Activated CD4-positive, alpha-beta memory T cell treated with anti-CD3 and anti-CD28 coated beads, Interleukin-2, amount 10 ng/mL, durations not matched to agents 7 days and 5 days (primary cell): ENCODE measurements around the gene ASTN2. TPM values are rescaled to one million over a fixed set of nuclear protein-coding genes. Genes with fewer than 3 reads are reported as not detected.
"Not testable (repeated sequence)": the region's sequence is repeated elsewhere in the genome, so short reads cannot be mapped to it uniquely, and the experiment has no call there.

Experiments used
- CTCF ChIA-PET: fragments of 350-600 bp; sonication (Branson Sonifier 250); formaldehyde crosslinking; loops from one replicate; lab custom pipeline; 2021; ENCODE audit warnings: antibody characterized with exemption, inconsistent platforms; lab: Charles Lee
- POLR2A ChIA-PET: fragments of 350-600 bp; sonication (Branson Sonifier 250); formaldehyde crosslinking; loops from one replicate; lab custom pipeline; 2021; ENCODE audit warnings: antibody characterized with exemption; lab: Charles Lee
- DNase-seq: peaks from one replicate; pipeline ENCODE4 v3.0.0-alpha.2; 2020
- H3K27ac Mint-ChIP-seq: one replicate; pipeline ENCODE4 v1.8.0; 2021; ENCODE audit warnings: mild to moderate bottlenecking, mixed read lengths
- H3K27me3 Mint-ChIP-seq: one replicate; pipeline ENCODE4 v1.8.0; 2021; ENCODE audit warnings: mixed read lengths
- H3K36me3 Mint-ChIP-seq: one replicate; pipeline ENCODE4 v1.8.0; 2021; ENCODE audit warnings: low read depth, mixed read lengths
- H3K4me1 Mint-ChIP-seq: one replicate; pipeline ENCODE4 v1.8.0; 2021; ENCODE audit warnings: mixed read lengths
- H3K4me3 Mint-ChIP-seq: one replicate; pipeline ENCODE4 v1.8.0; 2021; ENCODE audit warnings: mild to moderate bottlenecking, mixed read lengths
- H3K9me3 Mint-ChIP-seq: one replicate; pipeline ENCODE4 v1.8.0; 2021; ENCODE audit warnings: mixed read lengths
- total RNA-seq, 2 experiments: library from RNA; stranded (reverse); gene quantifications; one replicate each; pipeline ENCODE4 v1.2.3, GENCODE V29; 2021

ASTN2 gene
- total RNA-seq, 2 experiments from 2014 or later = 2.5 to 3.0 TPM

DNA sequence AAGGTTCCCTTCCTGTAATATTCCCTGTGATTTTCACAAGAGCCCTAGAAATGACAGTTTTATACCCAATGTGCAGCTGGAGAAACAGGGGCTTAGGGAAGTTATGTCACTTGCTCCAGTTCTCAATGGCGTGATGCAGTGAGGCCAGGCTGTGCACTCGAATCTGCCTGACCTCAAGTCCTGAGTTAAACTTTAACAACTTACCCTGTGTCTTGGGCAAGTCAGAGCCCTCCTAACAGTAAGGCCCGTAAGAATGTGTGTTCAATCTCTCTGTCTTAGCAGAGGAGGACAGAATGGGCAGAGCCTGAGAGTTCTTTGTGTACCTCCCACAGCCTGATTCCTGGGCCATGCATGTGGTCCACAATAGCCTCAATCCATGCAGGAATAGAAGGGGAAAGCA is 546.7 kb downstream of the ASTN2 start:
- CTCF ChIA-PET = no interaction called here
- Mint-ChIP-seq H3K27me3 (no peaks in the 10 kb centered on the region), H3K27ac (no peak overlapping the region), H3K9me3 (no peaks in the 10 kb centered on the region), H3K36me3 (no peaks in the 10 kb centered on the region), H3K4me1 (no peaks in the 10 kb centered on the region), H3K4me3 (no peak overlapping the region)
- POLR2A ChIA-PET = no interaction called here
- DNase-seq = no peak

DNA sequence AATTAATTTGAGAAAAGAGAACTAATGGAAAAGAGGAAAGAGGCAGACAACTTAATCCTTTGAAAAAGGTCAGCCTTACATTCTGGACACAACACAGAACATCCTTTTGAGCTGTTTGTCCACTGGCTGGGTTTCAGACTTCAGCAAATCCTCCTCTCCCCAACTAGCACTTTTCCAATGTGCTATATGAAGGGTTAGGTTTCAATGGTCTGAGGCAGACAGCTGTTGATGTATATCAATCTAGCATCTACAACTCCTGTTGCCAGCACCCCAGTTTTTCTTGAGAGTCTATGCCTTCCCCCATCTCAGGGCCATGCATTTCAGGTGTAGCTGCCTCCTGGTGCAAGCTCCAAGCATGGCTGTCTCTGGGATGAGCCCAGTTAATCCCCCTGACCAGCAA is 553.5 kb downstream of the ASTN2 start:
- no peak overlapping the region for H3K27ac Mint-ChIP-seq
- H3K27me3 Mint-ChIP-seq = no peaks in the 10 kb centered on the region
- H3K36me3 Mint-ChIP-seq = no peaks in the 10 kb centered on the region
- H3K4me1 Mint-ChIP-seq = no peaks in the 10 kb centered on the region
- ChIA-PET POLR2A (no interaction called here), CTCF (interaction anchor here (0.7 to 3.5 kb wide), 8 partner anchors 9 to 1346 kb away, joined by 3 to 37 read pairs (median 4); no protein-coding TSS in a partner anchor)
- no peak overlapping the region for H3K4me3 Mint-ChIP-seq
- H3K9me3 Mint-ChIP-seq = no peaks in the 10 kb centered on the region
- no peak for DNase-seq

DNA sequence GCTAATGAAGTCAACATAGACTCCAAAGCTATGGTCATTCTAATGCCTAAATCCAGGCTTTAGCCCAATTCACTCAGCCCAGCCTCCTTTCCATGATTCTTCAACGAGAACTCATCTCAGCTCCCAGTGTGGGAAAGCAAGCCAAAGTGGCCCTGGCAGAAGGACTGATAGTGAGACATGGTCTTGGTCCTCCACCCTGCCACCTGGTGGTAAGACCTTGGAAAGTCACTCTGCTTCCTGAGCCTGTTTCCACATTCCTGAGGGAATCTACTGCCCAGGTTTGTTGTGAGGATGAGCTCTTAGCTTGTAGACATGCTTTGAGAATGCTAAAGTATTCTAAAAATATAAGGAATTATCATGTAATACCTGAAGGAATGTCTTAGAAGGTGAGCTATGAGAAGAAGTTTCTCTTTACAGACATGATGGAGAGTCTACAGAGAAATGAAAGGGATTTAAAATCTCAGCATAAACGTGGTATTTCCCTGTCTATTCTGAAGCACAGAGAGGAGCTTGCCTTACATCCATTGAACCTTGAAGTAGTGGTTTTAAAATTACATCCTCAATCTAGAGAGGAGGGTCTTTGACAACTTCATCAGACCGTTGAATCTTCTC is 554.2 kb downstream of the ASTN2 start:
- ChIA-PET POLR2A (no interaction called here), CTCF (interaction anchor here (0.7 to 3.5 kb wide), 7 partner anchors 9 to 1345 kb away, joined by 3 to 37 read pairs (median 4); no protein-coding TSS in a partner anchor)
- no peak overlapping the region for H3K4me3 Mint-ChIP-seq
- peak; percentile 16 for DNase-seq
- no peaks in the 10 kb centered on the region for H3K4me1 Mint-ChIP-seq
- H3K27me3 Mint-ChIP-seq = no peaks in the 10 kb centered on the region
- no peak overlapping the region for H3K27ac Mint-ChIP-seq
- H3K9me3 Mint-ChIP-seq = no peaks in the 10 kb centered on the region
- no peaks in the 10 kb centered on the region for H3K36me3 Mint-ChIP-seq

- Mint-ChIP-seq H3K9me3 (no peaks in the 10 kb centered on the region), H3K4me1 (no peaks in the 10 kb centered on the region), H3K27me3 (no peaks in the 10 kb centered on the region), H3K27ac (no peak overlapping the region), H3K36me3 (no peaks in the 10 kb centered on the region), H3K4me3 (no peak overlapping the region)
- DNase-seq = no peak
- ChIA-PET CTCF (interaction anchor here (1.2 to 3.5 kb wide), 3 partner anchors 10 to 123 kb away, joined by 4 to 37 read pairs (median 5); no protein-coding TSS in a partner anchor), POLR2A (no interaction called here)
These were observed 555.1 kb downstream of the ASTN2 start for GRCh38 chr9:116859763-116860162.

DNA sequence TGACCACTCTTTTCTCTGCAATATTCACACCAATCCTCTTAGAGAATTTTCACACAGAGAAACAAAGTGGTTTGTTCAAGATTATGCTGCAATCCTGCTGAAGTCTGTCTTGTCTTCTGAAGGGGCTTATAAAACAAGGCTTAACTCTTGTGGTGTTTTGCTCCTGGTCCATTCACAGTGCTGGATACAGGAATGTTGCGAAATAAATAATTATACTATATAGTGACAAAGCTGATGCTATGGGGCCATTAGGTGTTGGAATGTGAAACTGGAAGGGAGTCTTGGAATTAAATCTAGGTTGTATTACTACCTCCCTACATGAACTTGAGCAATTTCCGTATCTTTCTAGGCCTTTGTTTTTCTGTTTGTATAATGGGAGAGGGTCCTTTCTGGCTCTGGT is 557.5 kb downstream of the ASTN2 start:
- Mint-ChIP-seq H3K36me3 (no peaks in the 10 kb centered on the region), H3K27me3 (no peaks in the 10 kb centered on the region), H3K4me3 (no peak overlapping the region), H3K9me3 (no peaks in the 10 kb centered on the region), H3K27ac (no peak overlapping the region), H3K4me1 (no peaks in the 10 kb centered on the region)
- CTCF ChIA-PET = no interaction called here
- POLR2A ChIA-PET = no interaction called here
- no peak for DNase-seq

GRCh38 chr9:116855881-116856662 is 558.8 kb downstream of the ASTN2 start:
- H3K4me3 Mint-ChIP-seq = no peak overlapping the region
- DNase-seq = no peak
- ChIA-PET CTCF (no interaction called here), POLR2A (no interaction called here)
- H3K27me3 Mint-ChIP-seq = no peaks in the 10 kb centered on the region
- H3K9me3 Mint-ChIP-seq = no peaks in the 10 kb centered on the region
- H3K27ac Mint-ChIP-seq = no peak overlapping the region
- no peaks in the 10 kb centered on the region for H3K36me3 Mint-ChIP-seq
- no peaks in the 10 kb centered on the region for H3K4me1 Mint-ChIP-seq

GRCh38 chr9:116849721-116850120 is 565.1 kb downstream of the ASTN2 start:
- ChIA-PET CTCF (no interaction called here), POLR2A (no interaction called here)
- H3K4me3 Mint-ChIP-seq = no peak overlapping the region
- no peaks in the 10 kb centered on the region for H3K27me3 Mint-ChIP-seq
- no peak overlapping the region for H3K27ac Mint-ChIP-seq
- no peaks in the 10 kb centered on the region for H3K36me3 Mint-ChIP-seq
- no peak for DNase-seq
- no peaks in the 10 kb centered on the region for H3K9me3 Mint-ChIP-seq
- H3K4me1 Mint-ChIP-seq = no peaks in the 10 kb centered on the region

DNA sequence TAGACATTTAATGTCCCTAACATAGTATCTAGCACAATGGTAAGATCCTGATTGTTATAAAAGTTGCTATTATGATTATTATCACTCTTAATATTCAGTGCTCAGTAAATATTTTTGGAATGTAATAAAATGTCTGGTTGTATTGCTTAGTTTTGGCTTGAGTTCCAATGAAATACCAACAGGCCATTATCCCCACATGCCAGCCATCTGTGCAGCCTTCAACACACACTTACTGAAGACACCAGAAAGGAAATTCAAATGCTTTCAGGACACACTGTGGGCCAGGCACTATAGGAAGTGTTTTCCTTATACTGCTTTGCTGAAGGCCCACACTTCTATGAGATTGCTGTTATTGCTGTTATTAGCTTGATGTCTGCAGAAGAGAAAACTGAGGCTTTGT is 570.2 kb downstream of the ASTN2 start:
- CTCF ChIA-PET = no interaction called here
- Mint-ChIP-seq H3K27ac (no peak overlapping the region), H3K4me3 (no peak overlapping the region), H3K27me3 (no peaks in the 10 kb centered on the region), H3K4me1 (no peaks in the 10 kb centered on the region), H3K9me3 (no peaks in the 10 kb centered on the region), H3K36me3 (no peaks in the 10 kb centered on the region)
- DNase-seq = no peak
- POLR2A ChIA-PET = no interaction called here

DNA sequence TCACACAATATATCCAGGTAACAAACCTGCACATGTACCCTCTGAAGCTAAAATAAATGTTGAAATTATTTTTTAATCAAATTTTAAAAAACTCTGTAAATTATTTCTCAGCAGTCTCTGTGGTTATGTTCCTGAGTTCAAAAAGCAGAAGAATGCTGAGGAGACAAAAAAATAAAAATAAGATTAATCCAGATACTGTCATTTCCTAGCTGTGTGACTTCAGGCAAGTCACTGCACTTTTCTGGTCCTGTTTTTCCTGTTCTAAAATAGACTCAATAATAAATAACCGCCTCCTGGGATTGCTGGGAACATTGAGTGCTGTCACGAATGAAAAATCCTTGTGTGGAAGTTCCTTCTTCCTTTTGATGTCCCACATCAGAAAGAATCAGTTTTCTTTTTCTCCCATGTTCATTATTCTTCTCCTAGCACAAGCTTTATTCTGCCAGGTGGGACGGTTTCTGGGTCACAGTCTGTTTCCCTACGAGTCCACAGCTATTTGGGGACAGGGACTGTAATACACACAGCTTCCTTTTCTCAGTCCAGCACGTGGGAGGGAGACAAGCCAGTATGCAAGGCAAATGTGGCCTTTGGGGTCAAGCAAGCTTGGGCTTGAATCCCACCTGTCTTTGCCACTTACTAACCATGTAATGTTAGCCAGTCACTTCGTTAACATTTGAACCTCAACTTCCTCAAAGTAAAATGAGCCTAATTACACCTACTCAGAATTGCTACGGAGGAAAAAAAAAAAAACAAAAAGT is 570.8 kb downstream of the ASTN2 start:
- ChIA-PET CTCF (no interaction called here), POLR2A (no interaction called here)
- Mint-ChIP-seq H3K9me3 (no peaks in the 10 kb centered on the region), H3K27ac (no peak overlapping the region), H3K4me3 (no peak overlapping the region), H3K27me3 (no peaks in the 10 kb centered on the region), H3K4me1 (no peaks in the 10 kb centered on the region), H3K36me3 (no peaks in the 10 kb centered on the region)
- DNase-seq = no peak

GRCh38 chr9:116842658-116843057 is 572.2 kb downstream of the ASTN2 start:
- Mint-ChIP-seq H3K4me3 (no peak overlapping the region), H3K36me3 (no peaks in the 10 kb centered on the region), H3K27me3 (no peaks in the 10 kb centered on the region), H3K27ac (no peak overlapping the region), H3K4me1 (no peaks in the 10 kb centered on the region), H3K9me3 (no peaks in the 10 kb centered on the region)
- ChIA-PET CTCF (no interaction called here), POLR2A (no interaction called here)
- DNase-seq = no peak

GRCh38 chr9:116838468-116838867 is 576.4 kb downstream of the ASTN2 start:
- H3K36me3 Mint-ChIP-seq, DNase-seq, H3K27me3 Mint-ChIP-seq, POLR2A ChIA-PET, H3K9me3 Mint-ChIP-seq, H3K4me1 Mint-ChIP-seq, H3K27ac Mint-ChIP-seq, H3K4me3 Mint-ChIP-seq, CTCF ChIA-PET: not testable (repeated sequence)

- Mint-ChIP-seq H3K4me3 (no peak overlapping the region), H3K27ac (no peak overlapping the region), H3K4me1 (no peaks in the 10 kb centered on the region), H3K9me3 (no peaks in the 10 kb centered on the region), H3K36me3 (no peaks in the 10 kb centered on the region), H3K27me3 (peaks cover 1% of the 10 kb centered on the region)
- POLR2A ChIA-PET = no interaction called here
- no peak for DNase-seq
- CTCF ChIA-PET = no interaction called here
These were observed 577.6 kb downstream of the ASTN2 start for GRCh38 chr9:116837018-116837989.
